Transverse colon (tissue), 4 donors: ENCODE measurements around the gene PSMG1.

ENCODE experiments used
- POLR2A ChIP-seq: fragments of 450-650 bp; IDR thresholded peaks from one replicate; pipeline ENCODE4 v1.6.1; 2016; ENCODE audit warnings: antibody characterized with exemption, mild to moderate bottlenecking, moderate library complexity
- POLR2AphosphoS5 ChIP-seq, 3 donors: sonication (generic); formaldehyde crosslinking; IDR thresholded peaks; one replicate each; pipeline ENCODE4 v1.6.1; 2016; ENCODE audit warnings: antibody characterized with exemption in 3 of 3
- TF ChIP-seq, protein P1 (sequence below), 5 experiments: fragments of 200-600 bp in 3 of 5; fragments of 450-650 bp in 2 of 5; sonication (generic) in 3 of 5; IDR thresholded peaks; 1 replicate in 2 of 5; 2 replicates in 3 of 5; pipeline ENCODE4 v1.5.1; 2016 to 2017; ENCODE audit warnings: antibody characterized with exemption in 5 of 5, inconsistent platforms in 3 of 5, mild to moderate bottlenecking in 2 of 5, moderate library complexity in 1 of 5

DNA sequence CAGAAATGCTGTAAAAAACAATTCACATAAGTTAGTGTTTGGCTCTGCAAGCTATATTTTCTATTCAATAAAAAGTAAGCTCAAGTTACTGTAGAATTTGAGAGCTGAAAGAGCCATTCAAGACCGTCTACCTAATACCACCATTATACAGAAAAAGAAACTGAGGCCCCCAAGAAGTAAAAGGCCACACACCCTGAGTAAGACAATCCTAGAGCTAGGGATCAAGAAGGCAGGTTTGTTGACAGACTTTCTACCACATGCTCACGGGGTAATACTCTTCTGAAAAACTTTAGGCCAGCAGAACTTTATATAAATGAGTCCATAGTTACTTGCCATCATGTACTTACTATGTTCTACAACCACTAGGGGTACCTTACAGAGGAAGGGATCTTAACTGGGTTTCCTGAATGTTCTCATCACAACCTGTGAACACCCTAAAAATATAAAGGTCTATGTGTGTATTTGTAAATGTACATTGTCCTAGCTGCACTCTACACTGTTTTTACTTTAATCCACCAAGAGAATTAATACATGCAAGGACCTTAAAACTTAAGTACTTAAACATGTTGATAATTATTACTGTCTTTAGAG is 2.7 kb downstream of the PSMG1 start:
- TF ChIP-seq POLR2A (no peak), POLR2AphosphoS5 (IDR thresholded peaks at IDR 0.05) (no peak)
- TF ChIP-seq, protein P1, sequence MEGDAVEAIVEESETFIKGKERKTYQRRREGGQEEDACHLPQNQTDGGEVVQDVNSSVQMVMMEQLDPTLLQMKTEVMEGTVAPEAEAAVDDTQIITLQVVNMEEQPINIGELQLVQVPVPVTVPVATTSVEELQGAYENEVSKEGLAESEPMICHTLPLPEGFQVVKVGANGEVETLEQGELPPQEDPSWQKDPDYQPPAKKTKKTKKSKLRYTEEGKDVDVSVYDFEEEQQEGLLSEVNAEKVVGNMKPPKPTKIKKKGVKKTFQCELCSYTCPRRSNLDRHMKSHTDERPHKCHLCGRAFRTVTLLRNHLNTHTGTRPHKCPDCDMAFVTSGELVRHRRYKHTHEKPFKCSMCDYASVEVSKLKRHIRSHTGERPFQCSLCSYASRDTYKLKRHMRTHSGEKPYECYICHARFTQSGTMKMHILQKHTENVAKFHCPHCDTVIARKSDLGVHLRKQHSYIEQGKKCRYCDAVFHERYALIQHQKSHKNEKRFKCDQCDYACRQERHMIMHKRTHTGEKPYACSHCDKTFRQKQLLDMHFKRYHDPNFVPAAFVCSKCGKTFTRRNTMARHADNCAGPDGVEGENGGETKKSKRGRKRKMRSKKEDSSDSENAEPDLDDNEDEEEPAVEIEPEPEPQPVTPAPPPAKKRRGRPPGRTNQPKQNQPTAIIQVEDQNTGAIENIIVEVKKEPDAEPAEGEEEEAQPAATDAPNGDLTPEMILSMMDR (IDR thresholded peaks at IDR 0.05) = peak in 3 of 5 experiments; percentile 9 to 17 (median 14)
